GM06990 (cell line): ENCODE results near the gene SLC9A9.

Experiments
- DNase-seq: peaks from one replicate; pipeline ENCODE4 v3.0.0-alpha.2; 2011; ENCODE audit not compliant: insufficient read length; ENCODE audit errors: extremely low read depth
- H3K27me3 ChIP-seq: replicated peaks from 2 replicates; pipeline ENCODE4 v1.6.0; 2011; ENCODE audit warnings: low read length; ENCODE audit not compliant: control insufficient read depth, insufficient read depth
- H3K36me3 ChIP-seq: 2 replicates; pipeline ENCODE4 v1.5.1; 2011; ENCODE audit warnings: low read length; ENCODE audit not compliant: control insufficient read depth, insufficient read depth
- H3K4me3 ChIP-seq: replicated peaks from 2 replicates; pipeline ENCODE4 v1.5.1; 2011; ENCODE audit warnings: low read depth, mild to moderate bottlenecking, control low read depth, low read length
- TF ChIP-seq, protein P1 (sequence below): IDR thresholded peaks from 2 replicates; pipeline ENCODE4 v1.5.1; 2011; ENCODE audit warnings: low read length, control low read depth, mild to moderate bottlenecking, inconsistent platforms; ENCODE audit not compliant: insufficient read depth, poor library complexity, severe bottlenecking

SLC9A9 gene

DNA sequence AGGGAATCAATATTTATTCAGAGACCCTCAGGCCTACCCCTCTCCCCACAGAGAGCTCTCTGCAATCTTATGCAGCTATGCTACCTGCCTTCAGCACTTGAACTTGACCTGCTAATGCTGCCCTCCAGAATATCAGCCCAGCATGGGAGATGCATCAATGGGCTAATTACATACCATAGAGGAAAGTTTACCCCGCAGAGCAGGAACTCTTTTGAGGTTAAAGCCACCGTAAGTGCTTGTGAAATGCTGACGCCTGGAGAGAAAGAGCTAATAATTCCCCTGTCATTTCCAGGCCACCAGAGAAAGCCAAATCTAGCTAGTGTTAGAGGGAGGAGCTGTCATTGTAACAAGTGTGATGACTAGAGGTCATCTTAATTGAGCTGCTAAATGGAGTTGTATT is 601.2 kb downstream of the SLC9A9 start:
- no peaks in the 10 kb centered on the region for H3K27me3 ChIP-seq
- TF ChIP-seq, protein P1, sequence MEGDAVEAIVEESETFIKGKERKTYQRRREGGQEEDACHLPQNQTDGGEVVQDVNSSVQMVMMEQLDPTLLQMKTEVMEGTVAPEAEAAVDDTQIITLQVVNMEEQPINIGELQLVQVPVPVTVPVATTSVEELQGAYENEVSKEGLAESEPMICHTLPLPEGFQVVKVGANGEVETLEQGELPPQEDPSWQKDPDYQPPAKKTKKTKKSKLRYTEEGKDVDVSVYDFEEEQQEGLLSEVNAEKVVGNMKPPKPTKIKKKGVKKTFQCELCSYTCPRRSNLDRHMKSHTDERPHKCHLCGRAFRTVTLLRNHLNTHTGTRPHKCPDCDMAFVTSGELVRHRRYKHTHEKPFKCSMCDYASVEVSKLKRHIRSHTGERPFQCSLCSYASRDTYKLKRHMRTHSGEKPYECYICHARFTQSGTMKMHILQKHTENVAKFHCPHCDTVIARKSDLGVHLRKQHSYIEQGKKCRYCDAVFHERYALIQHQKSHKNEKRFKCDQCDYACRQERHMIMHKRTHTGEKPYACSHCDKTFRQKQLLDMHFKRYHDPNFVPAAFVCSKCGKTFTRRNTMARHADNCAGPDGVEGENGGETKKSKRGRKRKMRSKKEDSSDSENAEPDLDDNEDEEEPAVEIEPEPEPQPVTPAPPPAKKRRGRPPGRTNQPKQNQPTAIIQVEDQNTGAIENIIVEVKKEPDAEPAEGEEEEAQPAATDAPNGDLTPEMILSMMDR: no peak
- no peak overlapping the region for H3K4me3 ChIP-seq
- no peaks in the 10 kb centered on the region for H3K36me3 ChIP-seq
- no peak for DNase-seq

DNA sequence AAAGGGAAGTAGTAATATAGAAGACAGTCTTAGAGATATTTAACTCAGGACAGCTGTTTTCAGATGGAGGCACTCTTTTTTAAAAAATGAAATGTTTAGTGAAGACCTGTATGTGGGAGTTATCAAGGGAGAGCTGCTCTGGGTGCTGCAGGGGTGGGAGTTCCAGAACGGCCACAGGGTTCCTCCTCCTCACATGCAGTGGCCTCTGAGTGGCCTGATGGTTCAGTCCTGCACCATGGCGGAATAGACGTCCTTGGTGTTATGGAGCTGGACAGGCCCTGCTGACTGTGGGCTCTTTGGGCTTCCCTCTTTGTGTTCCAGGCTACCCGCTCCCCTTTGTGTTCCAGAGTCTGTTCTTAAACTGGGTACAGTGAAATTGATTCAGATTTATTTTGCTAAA is 602.6 kb downstream of the SLC9A9 start:
- no peak overlapping the region for H3K4me3 ChIP-seq
- TF ChIP-seq, protein P1: no peak

DNA sequence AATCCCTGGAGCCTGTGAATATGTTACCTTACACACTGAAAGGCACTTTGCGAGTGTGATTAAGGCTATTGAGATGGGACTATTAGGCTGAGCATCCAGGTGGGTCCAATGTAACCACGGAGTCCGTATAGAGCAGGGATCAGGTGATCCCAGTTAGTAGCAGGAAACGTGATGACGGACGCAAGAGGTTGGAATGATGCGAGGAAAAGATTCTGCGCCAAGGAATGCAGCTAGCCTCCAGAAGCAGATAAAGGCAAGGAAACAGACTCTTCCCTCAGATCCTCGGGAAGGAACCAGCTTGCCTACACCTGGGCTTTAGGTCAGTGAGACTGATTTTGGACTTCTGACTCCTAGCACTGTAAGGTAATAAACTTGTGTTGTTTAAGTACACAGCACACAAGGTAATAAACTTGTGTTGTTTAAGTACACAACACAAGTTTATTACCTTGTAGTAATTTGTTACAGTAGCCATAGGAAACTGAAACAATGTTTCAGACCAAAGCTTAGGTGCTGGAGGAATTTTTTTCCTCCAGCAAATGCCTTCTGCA is 603.7 kb downstream of the SLC9A9 start:
- no peak for DNase-seq
- no peaks in the 10 kb centered on the region for H3K36me3 ChIP-seq

More for the DNA sequence above, 602.6 kb downstream of the SLC9A9 start:
- Histone ChIP-seq H3K36me3 (no peaks in the 10 kb centered on the region), H3K27me3 (no peaks in the 10 kb centered on the region)
- DNase-seq: no peak

DNA sequence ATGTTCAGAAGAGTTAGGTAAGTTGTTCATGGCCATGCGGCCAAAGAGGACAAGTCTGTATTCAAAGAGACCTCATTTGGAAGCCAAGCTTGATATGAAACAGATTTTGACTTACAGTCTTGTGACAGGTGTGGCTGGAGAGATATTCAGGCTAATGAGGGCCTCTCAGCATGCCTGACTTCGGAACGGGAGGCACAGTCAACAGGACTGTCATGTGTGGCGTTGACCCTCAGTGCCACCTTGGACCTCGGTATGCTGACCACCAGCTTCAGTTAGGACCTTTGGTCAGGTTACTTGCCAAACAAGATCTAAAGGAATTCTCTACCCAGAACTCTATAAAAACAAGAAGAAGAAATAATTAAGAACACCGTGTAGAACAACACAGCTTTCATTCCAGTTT is 604.6 kb downstream of the SLC9A9 start:
- Histone ChIP-seq H3K4me3 (no peak overlapping the region), H3K36me3 (no peaks in the 10 kb centered on the region), H3K27me3 (no peaks in the 10 kb centered on the region)
- TF ChIP-seq, protein P1: no peak
- no peak for DNase-seq

More for the DNA sequence above, 603.7 kb downstream of the SLC9A9 start:
- Histone ChIP-seq H3K4me3 (no peak overlapping the region), H3K27me3 (no peaks in the 10 kb centered on the region)
- TF ChIP-seq, protein P1: no peak

DNA sequence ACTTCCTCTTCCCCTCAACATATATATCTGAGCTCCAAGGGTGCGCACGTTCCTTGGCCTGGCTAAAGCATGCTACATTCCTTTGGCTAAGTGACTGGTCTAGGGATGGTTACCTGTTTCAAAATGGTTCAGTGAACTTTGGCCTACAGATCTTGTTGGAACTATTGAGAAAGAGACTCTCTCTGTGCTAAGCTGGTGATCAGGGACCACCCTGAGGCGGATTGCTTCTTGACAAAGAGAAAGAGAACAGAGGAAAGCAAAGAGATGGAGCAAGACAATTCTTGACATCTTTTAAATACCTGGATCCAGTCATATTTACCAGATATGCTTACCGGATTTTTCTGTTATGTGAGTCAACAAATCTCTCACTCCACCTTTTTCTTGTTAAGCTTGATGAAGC is 605.6 kb downstream of the SLC9A9 start:
- Histone ChIP-seq H3K4me3 (no peak overlapping the region), H3K36me3 (no peaks in the 10 kb centered on the region), H3K27me3 (no peaks in the 10 kb centered on the region)
- DNase-seq: no peak
- TF ChIP-seq, protein P1: no peak

DNA sequence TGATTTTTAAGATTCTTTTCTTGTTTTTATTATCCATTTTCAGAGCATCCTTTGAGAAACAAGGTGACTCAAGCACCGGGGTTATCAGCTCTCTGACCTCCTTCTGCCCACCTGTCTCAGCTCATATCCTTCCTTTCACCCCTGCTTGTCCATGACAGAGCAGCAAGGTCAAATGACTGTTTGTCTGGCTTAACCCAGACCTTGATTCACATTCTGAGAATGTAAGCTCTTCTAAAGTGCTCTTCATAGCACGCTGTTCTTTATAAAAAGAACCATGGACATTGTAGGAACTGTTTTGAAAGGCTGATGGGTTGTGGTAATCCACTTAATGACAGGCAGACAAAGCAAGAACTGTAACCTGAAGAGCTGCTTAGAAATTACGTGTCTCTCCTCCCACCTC is 606.2 kb downstream of the SLC9A9 start:
- TF ChIP-seq, protein P1: no peak
- no peaks in the 10 kb centered on the region for H3K36me3 ChIP-seq
- no peaks in the 10 kb centered on the region for H3K27me3 ChIP-seq
- no peak for DNase-seq
- no peak overlapping the region for H3K4me3 ChIP-seq
